GOT3 (cell line): ENCODE results near the gene SCN7A.
"Not testable (repeated sequence)": the region's sequence is repeated elsewhere in the genome, so short reads cannot be mapped to it uniquely, and the experiment has no call there.

Experiments
- DNase-seq: peaks from one replicate; lab custom pipeline; 2025; ENCODE audit warnings: mixed read lengths; lab: John Stamatoyannopoulos, UW

The SCN7A gene

DNA sequence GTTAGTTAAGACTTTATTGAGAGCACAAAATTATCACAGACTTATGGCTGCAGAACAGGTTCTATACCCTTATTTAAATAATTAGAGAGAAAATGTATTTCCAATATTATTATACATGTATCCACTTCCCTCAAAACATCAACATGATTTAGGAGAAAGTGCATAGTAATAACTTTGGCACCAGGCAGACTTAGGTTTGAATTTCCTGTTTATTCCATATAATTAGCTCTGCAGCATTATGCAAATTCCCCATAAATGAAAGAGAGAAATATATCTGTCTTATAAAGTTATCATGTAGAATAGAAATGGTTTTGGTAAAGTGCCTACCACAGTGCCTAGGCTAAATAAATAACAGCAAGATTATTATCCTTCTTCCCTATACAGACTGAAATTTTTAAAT is 133.6 kb downstream of the SCN7A start:
- DNase-seq = no peak

DNA sequence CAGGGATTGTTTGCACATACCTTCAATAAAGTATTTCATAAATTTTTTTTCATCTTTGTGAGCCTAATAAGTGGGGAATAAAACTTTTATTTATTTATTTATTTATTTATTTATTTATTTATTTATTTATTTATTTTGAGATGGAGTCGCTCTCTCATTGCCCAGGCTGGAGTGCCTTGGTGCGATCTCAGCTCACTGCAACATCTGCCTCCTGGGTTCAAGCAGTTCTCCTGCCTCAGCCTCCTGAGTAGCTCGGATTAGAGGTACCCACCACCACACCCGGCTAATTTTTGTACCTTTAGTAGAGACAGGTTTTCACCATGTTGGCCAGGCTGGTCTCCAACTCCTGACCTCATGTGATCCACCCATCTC is 136.1 kb downstream of the SCN7A start:
- DNase-seq = not testable (repeated sequence)

DNA sequence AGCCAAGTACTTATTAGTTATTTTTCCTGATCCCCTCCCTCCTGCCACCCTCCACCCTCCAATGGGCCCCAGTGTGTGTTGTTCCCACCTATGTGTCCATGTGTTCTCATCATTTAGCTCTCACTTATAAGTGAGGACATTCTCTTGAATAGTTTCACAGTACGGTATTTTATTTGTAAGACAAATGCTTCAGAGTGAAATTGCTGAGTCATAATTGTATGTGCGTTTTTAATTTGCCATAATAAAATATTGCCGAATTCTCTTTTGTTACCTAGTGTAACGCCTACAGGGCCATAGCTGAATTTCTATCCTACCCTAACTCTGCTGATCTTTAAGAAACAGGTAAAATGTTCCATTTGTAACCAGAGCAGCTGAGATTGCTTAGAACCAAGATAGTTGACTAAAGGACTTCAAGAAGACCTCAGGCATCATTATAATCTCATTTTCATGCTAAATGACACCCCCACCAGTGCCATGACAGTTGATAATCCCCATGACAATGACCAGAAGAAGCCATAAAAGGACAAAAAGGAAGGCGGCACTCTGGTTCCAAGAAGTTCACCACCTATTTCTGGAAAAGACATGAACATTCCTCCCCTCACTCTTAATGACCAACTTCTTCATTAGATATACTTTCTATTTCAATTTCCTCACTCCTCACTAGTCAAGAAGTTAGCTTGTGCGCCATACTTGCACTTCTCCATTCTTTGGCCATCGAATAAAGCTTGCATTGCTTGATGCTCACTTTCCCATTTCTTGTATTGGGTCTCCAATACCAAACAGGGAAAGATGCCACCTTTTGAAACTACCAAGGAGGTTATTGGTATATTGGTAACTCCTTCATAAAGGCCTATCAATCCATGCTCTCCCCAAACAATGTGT is 136.7 kb downstream of the SCN7A start:
- DNase-seq = no peak
